IPS-15b (cell line): ENCODE results near the gene CT47C1.
"Not testable (repeated sequence)": the region's sequence is repeated elsewhere in the genome, so short reads cannot be mapped to it uniquely, and the experiment has no call there.

Experiments
- H3K27me3 ChIP-seq: one replicate; pipeline ENCODE4 v1.6.1; 2013; ENCODE audit warnings: low read length; ENCODE audit not compliant: control insufficient read depth, insufficient read depth
- H3K36me3 ChIP-seq: one replicate; pipeline ENCODE4 v1.6.1; 2013; ENCODE audit warnings: low read length; ENCODE audit not compliant: control insufficient read depth, insufficient read depth
- H3K4me1 ChIP-seq: one replicate; pipeline ENCODE4 v1.6.1; 2013; ENCODE audit warnings: mild to moderate bottlenecking, low read length; ENCODE audit not compliant: control insufficient read depth, insufficient read depth
- H3K4me3 ChIP-seq: one replicate; pipeline ENCODE4 v1.5.1; 2013; ENCODE audit warnings: low read depth, low read length
- H3K9ac ChIP-seq: one replicate; pipeline ENCODE4 v1.6.1; 2013; ENCODE audit warnings: low read depth, mild to moderate bottlenecking, low read length
- H3K9me3 ChIP-seq: one replicate; pipeline ENCODE4 v1.6.1; 2013; ENCODE audit warnings: mild to moderate bottlenecking, low read length; ENCODE audit not compliant: control insufficient read depth, insufficient read depth

Gene CT47C1

DNA sequence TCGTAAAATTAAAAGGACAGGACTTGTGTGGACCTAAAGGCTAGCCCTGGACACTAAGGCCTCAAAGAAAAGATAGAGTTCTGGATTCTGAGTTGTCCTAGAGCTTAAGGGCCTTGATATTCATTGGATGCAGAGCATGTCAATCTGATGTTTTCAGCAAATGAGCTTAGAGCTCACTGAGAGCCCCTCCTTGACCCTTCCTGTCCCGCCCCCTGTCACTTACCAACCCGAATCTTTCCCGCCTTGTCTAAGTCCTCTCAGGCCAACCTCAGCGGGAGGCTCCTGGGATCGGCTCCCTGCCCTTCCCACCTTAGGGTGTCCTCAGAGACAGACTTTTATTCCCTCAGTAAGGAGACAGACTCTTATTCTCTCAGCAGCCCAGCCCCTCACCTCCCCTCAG is at the start of gene CT47C1:
Gene CT47C1 (plus strand): TSS at position 250 of the 400 bp plus-strand sequence. CDS start 233 bp downstream, outside the sequence.
- H3K9ac ChIP-seq, result no peak within 1 kb of the TSS
- no peaks in the 10 kb centered on the region for H3K36me3 ChIP-seq
- H3K27me3 ChIP-seq, result no peaks in the 10 kb centered on the region
- H3K4me3 ChIP-seq, result no peak within 1 kb of the TSS
- H3K9me3 ChIP-seq, result no peaks in the 10 kb centered on the region
- no peaks in the 10 kb centered on the region for H3K4me1 ChIP-seq

DNA sequence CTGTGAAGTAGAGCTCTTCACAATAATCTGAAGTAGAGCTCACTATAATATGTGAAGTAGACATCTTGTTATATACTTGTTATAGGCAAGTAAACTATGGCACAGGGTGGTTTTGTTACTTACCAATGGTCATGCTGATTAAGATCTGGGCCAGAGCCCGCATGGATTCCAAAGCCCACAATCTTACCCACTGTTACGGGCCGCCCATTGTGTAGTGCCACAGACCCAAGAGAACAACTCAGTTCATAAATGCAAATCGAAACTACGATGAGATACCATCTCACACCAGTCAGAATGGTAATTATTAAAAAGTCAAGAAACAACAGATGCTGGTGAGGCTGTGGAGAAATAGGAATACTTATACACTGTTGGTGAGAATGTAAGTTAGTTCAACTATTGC is 46.9 kb upstream of the CT47C1 start:
- Histone ChIP-seq H3K9me3 (no peaks in the 10 kb centered on the region), H3K9ac (no peak overlapping the region), H3K36me3 (no peaks in the 10 kb centered on the region), H3K4me3 (no peak overlapping the region), H3K4me1 (no peaks in the 10 kb centered on the region), H3K27me3 (no peaks in the 10 kb centered on the region)

DNA sequence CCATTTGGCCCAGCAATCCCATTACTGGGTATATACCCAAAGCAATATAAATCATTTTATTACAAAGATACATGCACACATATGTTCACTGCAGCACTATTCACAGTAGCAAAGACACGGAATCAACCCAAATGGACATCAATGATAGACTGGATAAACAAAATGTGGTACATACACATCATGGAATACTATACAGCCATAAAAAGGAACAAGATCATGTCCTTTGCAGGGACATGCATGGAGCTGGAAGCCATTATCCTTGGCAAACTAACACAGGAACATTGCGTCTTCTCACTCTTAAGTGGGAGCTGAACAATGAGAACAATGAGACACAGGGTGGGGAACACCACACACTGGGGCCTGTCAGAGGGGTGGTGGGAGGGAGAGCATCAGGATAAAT is 46.4 kb upstream of the CT47C1 start:
- not testable (repeated sequence) for H3K4me1 ChIP-seq, H3K9me3 ChIP-seq, H3K9ac ChIP-seq, H3K4me3 ChIP-seq, H3K27me3 ChIP-seq, H3K36me3 ChIP-seq

DNA sequence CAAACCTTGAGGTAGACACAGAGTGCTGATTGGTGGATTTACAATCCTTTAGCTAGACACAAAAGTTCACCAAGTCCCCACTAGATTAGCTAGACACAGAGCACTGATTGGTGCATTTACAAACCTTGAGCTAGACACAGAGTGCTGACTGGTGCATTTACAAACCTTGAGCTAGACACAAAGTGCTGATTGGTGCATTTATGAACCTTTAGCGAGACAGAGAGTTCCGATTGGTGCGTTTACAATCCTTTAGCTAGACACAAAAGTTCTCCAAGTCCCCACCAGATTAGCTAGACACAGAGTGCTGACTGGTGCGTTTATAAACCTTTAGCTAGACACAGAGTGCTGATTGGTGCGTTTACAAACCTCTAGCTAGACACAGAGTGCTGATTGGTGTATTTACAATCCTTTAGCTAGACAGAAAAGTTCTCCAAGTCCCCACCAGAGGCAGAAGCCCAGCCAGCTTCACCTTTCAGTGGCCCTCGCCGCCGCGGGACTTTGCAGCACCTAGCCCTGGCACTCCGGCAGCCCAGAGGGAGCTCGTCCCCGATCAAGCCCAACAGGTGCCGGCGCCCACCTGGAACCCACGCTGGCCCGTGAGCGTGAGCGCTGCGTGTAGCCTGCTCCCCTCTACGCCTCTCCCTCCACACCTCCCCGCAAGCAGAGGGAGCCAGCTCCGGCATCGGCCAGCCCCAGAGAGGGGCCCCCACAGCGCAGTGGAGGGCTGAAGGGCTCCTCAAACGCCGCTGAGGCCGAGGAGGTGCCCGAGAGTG is 44.6 kb upstream of the CT47C1 start:
- H3K27me3 ChIP-seq, H3K4me3 ChIP-seq, H3K36me3 ChIP-seq, H3K4me1 ChIP-seq, H3K9ac ChIP-seq, H3K9me3 ChIP-seq: not testable (repeated sequence)

DNA sequence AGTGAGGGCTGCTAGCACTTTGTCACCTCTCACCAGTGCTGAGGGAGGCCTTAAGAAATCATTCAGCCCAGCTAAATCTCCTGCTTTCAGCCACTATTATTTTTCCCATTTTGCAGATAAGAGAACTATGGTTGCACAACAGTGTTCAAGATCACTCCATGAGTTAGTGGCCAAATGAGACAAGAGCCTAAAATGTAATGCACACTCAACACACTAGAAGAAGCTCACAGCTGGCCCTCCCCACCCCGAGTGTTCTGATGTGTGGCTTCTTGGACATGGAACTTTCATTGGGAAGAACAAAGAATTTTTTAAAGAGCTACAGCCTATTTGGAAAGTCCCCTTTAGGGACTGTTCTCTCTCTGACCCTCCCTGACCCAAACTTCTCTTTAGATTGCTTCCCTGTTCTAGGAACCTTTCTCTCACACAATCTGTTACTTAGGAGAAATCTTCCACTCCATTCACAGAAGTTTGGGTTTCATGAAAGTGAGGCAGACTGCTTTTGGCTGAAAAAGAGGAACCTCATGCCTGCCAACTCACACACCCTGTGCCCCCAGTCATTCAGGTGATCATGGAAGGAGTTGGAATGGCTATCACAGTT is 44.0 kb upstream of the CT47C1 start:
- no peaks in the 10 kb centered on the region for H3K27me3 ChIP-seq
- no peak overlapping the region for H3K9ac ChIP-seq
- no peaks in the 10 kb centered on the region for H3K9me3 ChIP-seq
- no peaks in the 10 kb centered on the region for H3K36me3 ChIP-seq
- H3K4me3 ChIP-seq, result no peak overlapping the region
- no peaks in the 10 kb centered on the region for H3K4me1 ChIP-seq

DNA sequence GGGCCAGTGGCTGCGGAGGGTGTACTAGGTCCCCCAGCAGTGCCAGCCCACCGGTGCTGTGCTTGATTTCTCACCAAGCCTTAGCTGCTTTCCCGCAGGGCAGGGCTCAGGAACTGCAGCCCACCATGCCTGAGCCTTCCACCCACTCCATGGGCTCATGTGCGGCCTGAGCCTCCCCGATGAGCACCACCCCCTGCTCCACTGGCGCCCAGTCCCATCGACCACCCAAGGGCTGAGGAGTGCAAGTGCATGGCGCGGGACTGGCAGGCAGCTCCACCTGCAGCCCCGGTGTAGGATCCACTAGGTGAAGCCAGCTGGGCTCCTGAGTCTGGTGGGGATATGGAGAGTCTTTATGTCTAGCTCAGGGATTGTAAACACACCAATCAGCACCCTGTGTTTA is 43.1 kb upstream of the CT47C1 start:
- H3K4me3 ChIP-seq, H3K4me1 ChIP-seq, H3K9ac ChIP-seq, H3K27me3 ChIP-seq, H3K9me3 ChIP-seq, H3K36me3 ChIP-seq: not testable (repeated sequence)

DNA sequence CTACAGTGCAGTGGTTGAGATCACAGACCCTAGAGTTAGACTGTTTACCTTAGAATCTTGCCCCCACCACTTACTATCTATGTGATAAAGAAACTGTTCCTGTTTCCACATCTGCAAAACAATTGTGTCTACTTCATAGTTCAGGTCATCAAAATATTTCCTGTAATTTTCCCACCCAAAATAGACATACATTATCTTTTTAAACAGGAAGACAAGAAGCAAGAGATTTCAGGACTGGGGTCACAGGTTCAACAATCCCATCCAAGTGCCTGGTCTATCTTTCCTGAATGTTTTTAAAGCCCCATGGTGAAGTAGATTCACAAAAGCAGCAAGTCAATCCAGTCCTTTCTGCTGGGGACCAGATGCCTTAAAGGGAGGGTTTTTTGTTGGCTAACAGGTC is 41.8 kb upstream of the CT47C1 start:
- Histone ChIP-seq H3K36me3 (no peaks in the 10 kb centered on the region), H3K27me3 (no peaks in the 10 kb centered on the region), H3K4me3 (no peak overlapping the region), H3K9me3 (no peaks in the 10 kb centered on the region), H3K4me1 (no peaks in the 10 kb centered on the region), H3K9ac (no peak overlapping the region)

DNA sequence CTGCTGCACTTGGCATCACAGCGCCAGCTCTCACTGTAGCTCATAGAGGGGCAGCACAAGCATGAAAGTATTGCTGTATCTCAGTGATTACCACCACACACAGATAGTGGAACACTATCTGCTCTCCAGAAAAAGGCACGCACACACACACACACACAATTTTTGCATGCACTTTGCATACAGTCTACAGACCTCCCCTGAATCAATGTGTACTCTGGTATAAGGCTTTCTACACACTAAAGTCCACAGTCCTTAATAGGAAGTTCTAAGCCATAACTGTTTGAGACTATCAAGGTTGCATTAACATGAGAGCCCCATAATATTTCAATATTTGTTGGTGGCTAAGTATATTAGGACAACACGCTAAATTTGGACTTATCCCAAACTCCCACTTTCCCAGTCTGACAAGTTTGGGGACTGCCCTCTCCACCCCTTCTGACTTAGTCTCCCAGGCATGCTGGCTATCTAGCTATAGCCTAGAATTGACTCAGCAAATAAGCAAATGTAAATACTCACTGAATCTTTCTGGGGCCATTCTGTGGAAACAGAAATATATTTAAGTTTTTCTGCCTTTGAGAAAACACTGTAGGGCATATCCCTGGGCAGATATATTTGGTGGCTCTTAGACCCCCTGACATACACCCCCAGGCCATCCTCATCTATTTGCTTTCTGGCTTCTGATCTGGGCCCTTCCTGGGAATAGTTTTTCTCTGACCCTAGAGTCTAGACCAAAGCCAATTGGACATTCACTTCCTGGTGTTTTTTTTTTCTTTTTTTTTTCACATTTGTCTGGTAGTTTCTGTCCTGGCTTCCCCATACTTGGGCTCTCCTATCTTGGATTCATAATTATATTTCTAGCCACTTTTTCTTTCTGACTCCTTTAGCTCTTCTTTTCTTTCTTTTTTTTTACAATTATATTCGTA is 36.4 kb upstream of the CT47C1 start:
- Histone ChIP-seq H3K4me3 (no peak overlapping the region), H3K4me1 (no peaks in the 10 kb centered on the region), H3K27me3 (no peaks in the 10 kb centered on the region), H3K36me3 (no peaks in the 10 kb centered on the region), H3K9ac (no peak overlapping the region), H3K9me3 (no peaks in the 10 kb centered on the region)

DNA sequence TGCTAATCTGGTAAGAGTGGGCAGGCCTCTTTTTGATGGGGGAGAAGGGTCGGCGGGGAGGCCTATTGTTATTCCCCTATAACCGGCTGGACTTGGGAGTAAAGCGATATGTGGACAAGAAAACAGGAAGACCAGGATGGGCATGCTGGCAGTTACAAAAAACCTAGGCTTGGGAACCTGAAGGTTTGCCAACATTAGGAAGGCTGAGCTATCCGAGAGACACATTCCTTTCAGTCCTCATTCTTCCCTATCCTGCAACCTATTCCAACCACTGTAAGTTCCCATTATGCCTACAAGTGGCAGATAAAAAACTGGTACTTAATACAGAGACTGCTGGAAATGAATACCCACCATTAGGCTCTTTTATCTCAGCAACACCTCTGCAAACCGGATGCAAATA is 32.4 kb upstream of the CT47C1 start:
- H3K4me3 ChIP-seq, result no peak overlapping the region
- H3K9me3 ChIP-seq, result no peaks in the 10 kb centered on the region
- H3K9ac ChIP-seq, result no peak overlapping the region
- H3K27me3 ChIP-seq, result no peaks in the 10 kb centered on the region
- no peaks in the 10 kb centered on the region for H3K4me1 ChIP-seq
- H3K36me3 ChIP-seq, result no peaks in the 10 kb centered on the region

DNA sequence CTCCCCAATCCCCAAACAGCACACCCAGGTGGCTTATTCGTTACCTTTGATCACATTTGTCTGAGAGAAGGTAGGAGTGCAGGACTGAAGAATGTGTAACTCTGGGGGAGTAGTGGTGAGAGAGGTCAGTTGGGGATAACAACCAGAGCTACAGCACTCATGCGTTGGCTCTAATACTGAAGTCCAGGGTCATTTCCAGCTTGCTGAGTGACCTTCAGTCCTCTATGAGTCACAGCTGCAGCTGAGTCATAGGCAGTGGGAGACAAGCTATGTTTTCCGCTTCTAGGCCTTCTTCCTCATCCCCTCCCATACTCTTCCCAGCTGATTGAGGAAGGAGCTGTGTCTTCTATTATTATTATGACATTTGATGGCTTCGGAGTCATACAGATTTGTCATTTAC is 31.6 kb upstream of the CT47C1 start:
- no peak overlapping the region for H3K9ac ChIP-seq
- H3K27me3 ChIP-seq, result no peaks in the 10 kb centered on the region
- no peaks in the 10 kb centered on the region for H3K4me1 ChIP-seq
- H3K4me3 ChIP-seq, result no peak overlapping the region
- H3K36me3 ChIP-seq, result no peaks in the 10 kb centered on the region
- H3K9me3 ChIP-seq, result no peaks in the 10 kb centered on the region

DNA sequence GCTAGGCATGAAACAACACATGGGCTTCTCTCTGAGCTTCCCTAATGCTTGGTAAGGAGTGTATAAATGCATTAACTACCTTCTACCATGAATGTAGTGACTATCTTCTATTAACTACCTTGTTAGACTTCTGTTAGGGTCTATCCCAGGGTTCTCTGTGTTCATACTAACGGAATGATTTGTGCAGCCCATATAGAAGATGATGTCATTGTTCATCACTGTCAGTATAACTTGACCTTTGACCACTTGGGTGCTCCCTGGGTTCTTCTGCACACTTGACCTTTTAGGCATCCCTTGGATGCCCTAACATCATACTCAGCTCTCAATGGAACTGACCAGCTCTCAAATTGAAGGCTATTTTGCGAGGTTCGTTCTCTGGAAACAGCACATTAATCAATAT is 30.8 kb upstream of the CT47C1 start:
- no peak overlapping the region for H3K9ac ChIP-seq
- no peaks in the 10 kb centered on the region for H3K9me3 ChIP-seq
- no peaks in the 10 kb centered on the region for H3K36me3 ChIP-seq
- no peaks in the 10 kb centered on the region for H3K27me3 ChIP-seq
- H3K4me1 ChIP-seq, result no peaks in the 10 kb centered on the region
- H3K4me3 ChIP-seq, result no peak overlapping the region

DNA sequence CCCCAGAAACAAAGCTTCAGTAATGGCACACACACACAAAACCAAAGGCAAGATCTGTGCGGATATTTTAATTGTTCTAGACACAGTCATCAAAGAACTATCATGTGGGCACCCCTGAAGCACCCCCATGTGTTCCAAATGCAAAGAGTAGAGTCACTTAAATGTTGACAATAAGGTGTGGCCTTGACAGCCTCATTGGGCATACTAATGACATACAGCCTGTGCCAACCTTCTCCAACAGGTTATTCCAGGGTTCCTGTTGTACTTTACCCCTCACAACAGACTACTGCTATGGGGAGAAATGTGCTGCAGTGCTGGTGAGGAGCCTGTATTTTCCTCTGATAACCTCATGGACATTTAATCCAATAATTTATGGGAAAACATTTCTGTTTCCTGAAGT is 29.8 kb upstream of the CT47C1 start:
- Histone ChIP-seq H3K4me3 (no peak overlapping the region), H3K36me3 (no peaks in the 10 kb centered on the region), H3K27me3 (no peaks in the 10 kb centered on the region), H3K4me1 (no peaks in the 10 kb centered on the region), H3K9ac (no peak overlapping the region), H3K9me3 (no peaks in the 10 kb centered on the region)
